ENCODE data around the gene GALNT14. TPM values are rescaled to one million over a fixed set of nuclear protein-coding genes. Genes with fewer than 3 reads are reported as not detected.

Gene GALNT14
- total RNA-seq, 2 donors from 2014 or later, result 0.15 to 1.0 TPM

DNA sequence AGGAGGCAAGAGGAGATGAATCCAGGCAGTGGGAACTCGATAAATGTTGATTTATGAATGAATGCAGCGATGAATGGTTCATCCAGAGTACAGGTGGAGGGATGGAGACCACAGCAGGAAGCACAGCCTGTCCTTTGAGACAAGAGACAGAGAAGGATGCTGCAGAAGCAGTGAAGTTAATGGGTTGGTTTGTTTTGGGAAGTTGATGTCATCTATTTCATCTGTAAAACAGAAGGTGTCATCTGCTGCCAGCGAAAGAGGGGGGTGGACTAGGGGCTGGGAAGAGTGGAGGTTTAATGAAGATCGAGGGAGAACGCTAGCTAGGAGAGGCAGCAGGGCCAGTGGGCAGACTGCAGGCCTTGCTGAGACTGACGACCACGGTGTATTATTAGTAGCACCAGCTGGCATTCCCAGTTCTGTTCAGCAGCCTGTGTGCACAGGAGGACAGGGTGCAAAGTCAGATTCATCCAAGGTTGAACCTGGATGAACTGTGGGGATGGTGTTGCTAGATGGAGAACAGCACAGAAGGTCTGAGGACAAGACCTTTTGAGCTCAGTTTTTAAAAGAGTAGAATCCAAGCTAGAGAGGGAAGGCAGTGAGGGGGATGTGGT is 210.7 kb downstream of the GALNT14 start:
- no peak for DNase-seq (ENCODE audit: low spot score)
- no peak overlapping the region for H3K4me3 ChIP-seq
- no peaks in the 10 kb centered on the region for H3K9me3 ChIP-seq
- H3K27ac ChIP-seq, result no peak overlapping the region
- no peaks in the 10 kb centered on the region for H3K36me3 ChIP-seq
- H3K27me3 ChIP-seq, result no peaks in the 10 kb centered on the region
- H3K4me1 ChIP-seq, result no peaks in the 10 kb centered on the region
- TF ChIP-seq, protein P1, sequence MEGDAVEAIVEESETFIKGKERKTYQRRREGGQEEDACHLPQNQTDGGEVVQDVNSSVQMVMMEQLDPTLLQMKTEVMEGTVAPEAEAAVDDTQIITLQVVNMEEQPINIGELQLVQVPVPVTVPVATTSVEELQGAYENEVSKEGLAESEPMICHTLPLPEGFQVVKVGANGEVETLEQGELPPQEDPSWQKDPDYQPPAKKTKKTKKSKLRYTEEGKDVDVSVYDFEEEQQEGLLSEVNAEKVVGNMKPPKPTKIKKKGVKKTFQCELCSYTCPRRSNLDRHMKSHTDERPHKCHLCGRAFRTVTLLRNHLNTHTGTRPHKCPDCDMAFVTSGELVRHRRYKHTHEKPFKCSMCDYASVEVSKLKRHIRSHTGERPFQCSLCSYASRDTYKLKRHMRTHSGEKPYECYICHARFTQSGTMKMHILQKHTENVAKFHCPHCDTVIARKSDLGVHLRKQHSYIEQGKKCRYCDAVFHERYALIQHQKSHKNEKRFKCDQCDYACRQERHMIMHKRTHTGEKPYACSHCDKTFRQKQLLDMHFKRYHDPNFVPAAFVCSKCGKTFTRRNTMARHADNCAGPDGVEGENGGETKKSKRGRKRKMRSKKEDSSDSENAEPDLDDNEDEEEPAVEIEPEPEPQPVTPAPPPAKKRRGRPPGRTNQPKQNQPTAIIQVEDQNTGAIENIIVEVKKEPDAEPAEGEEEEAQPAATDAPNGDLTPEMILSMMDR (IDR thresholded peaks at IDR 0.05), result no peak

GRCh38 chr2:30926606-30927005 is 211.6 kb downstream of the GALNT14 start:
- no peak for DNase-seq (ENCODE audit: low spot score)
- no peaks in the 10 kb centered on the region for H3K4me1 ChIP-seq
- TF ChIP-seq, protein P1 (IDR thresholded peaks at IDR 0.05), result no peak
- H3K4me3 ChIP-seq, result no peak overlapping the region
- no peaks in the 10 kb centered on the region for H3K27me3 ChIP-seq
- H3K27ac ChIP-seq, result no peak overlapping the region
- H3K36me3 ChIP-seq, result no peaks in the 10 kb centered on the region
- H3K9me3 ChIP-seq, result no peaks in the 10 kb centered on the region

- no peak overlapping the region for H3K27ac ChIP-seq
- DNase-seq (ENCODE audit: low spot score), result no peak
- no peaks in the 10 kb centered on the region for H3K9me3 ChIP-seq
- H3K27me3 ChIP-seq, result no peaks in the 10 kb centered on the region
- TF ChIP-seq, protein P1 (IDR thresholded peaks at IDR 0.05), result no peak
- no peaks in the 10 kb centered on the region for H3K4me1 ChIP-seq
- no peak overlapping the region for H3K4me3 ChIP-seq
- no peaks in the 10 kb centered on the region for H3K36me3 ChIP-seq
Observed at GRCh38 chr2:30923623-30924022, 214.6 kb downstream of the GALNT14 start.

DNA sequence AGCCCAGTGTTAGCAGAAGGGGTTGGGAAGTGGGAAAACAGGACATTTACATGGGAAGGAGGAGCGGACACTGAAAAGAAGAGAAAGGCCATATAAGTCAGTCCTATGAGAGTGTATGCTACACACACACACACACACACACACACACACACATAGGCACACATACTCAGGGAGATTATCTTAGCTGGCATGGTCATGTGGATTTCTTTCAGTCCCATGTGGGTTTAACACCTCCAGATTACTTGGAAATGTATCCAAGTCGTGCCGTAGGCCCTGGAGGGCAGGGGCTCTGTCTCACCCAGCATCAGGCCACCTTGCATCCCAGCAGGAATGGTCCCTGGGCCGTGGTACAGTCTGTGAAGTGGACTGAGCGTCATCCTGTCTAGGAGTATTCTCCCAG is 217.7 kb downstream of the GALNT14 start:
- no peak for DNase-seq (ENCODE audit: low spot score)
- H3K4me3 ChIP-seq, result no peak overlapping the region
- no peaks in the 10 kb centered on the region for H3K4me1 ChIP-seq
- H3K9me3 ChIP-seq, result no peaks in the 10 kb centered on the region
- TF ChIP-seq, protein P1 (IDR thresholded peaks at IDR 0.05), result no peak
- no peaks in the 10 kb centered on the region for H3K36me3 ChIP-seq
- H3K27ac ChIP-seq, result no peak overlapping the region
- H3K27me3 ChIP-seq, result no peaks in the 10 kb centered on the region

GRCh38 chr2:30915486-30915885 is 222.8 kb downstream of the GALNT14 start:
- TF ChIP-seq, protein P1 (IDR thresholded peaks at IDR 0.05), result peak in 1 of 2 donors; percentile 43
- DNase-seq (ENCODE audit: low spot score), result no peak
- Histone ChIP-seq H3K9me3 (no peaks in the 10 kb centered on the region), H3K27ac (no peak overlapping the region), H3K27me3 (no peaks in the 10 kb centered on the region), H3K36me3 (no peaks in the 10 kb centered on the region), H3K4me3 (no peak overlapping the region), H3K4me1 (no peaks in the 10 kb centered on the region)

- DNase-seq (ENCODE audit: low spot score), result no peak
- Histone ChIP-seq H3K4me1 (no peaks in the 10 kb centered on the region), H3K27ac (no peak overlapping the region), H3K9me3 (no peaks in the 10 kb centered on the region), H3K27me3 (no peaks in the 10 kb centered on the region), H3K4me3 (no peak overlapping the region), H3K36me3 (no peaks in the 10 kb centered on the region)
- TF ChIP-seq, protein P1 (IDR thresholded peaks at IDR 0.05), result no peak
Observed at GRCh38 chr2:30914456-30914855, 223.8 kb downstream of the GALNT14 start.

Measured in right atrium auricular region (tissue), 2 donors.